ENCODE data around the gene DSCAML1.

DNA sequence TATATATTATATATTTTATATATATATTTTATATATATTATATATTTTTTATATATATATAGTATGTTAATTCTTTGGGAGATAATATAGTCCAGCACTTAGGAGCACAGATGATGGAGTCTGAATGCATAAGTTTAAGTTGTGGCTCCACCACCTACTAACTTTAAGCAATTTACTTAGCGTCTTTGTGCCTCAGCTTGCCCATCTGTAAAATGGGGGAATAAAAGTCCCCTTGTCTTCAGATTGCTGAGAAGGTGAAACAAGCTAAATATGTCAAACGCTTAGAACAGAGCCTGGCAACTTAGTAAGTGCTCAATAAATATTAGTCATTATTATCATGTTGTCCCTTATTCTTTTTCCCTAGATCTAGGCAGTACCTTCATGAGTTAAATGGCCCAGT, 27.5 kb downstream of the DSCAML1 start:
- TF ChIP-seq, protein P1, sequence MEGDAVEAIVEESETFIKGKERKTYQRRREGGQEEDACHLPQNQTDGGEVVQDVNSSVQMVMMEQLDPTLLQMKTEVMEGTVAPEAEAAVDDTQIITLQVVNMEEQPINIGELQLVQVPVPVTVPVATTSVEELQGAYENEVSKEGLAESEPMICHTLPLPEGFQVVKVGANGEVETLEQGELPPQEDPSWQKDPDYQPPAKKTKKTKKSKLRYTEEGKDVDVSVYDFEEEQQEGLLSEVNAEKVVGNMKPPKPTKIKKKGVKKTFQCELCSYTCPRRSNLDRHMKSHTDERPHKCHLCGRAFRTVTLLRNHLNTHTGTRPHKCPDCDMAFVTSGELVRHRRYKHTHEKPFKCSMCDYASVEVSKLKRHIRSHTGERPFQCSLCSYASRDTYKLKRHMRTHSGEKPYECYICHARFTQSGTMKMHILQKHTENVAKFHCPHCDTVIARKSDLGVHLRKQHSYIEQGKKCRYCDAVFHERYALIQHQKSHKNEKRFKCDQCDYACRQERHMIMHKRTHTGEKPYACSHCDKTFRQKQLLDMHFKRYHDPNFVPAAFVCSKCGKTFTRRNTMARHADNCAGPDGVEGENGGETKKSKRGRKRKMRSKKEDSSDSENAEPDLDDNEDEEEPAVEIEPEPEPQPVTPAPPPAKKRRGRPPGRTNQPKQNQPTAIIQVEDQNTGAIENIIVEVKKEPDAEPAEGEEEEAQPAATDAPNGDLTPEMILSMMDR (IDR thresholded peaks at IDR 0.05): no peak
- TF ChIP-seq POLR2A (IDR thresholded peaks at IDR 0.05): no peak

Data from tibial nerve (tissue), 3 donors.